IPS-NIHi11 (cell line): ENCODE results near the gene B3GNT5.

ENCODE experiments used
- DNase-seq: peaks from one replicate; pipeline ENCODE4 v3.0.0; 2012; ENCODE audit warnings: mixed read lengths, low spot score

Gene B3GNT5, protein sequence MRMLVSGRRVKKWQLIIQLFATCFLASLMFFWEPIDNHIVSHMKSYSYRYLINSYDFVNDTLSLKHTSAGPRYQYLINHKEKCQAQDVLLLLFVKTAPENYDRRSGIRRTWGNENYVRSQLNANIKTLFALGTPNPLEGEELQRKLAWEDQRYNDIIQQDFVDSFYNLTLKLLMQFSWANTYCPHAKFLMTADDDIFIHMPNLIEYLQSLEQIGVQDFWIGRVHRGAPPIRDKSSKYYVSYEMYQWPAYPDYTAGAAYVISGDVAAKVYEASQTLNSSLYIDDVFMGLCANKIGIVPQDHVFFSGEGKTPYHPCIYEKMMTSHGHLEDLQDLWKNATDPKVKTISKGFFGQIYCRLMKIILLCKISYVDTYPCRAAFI

DNA sequence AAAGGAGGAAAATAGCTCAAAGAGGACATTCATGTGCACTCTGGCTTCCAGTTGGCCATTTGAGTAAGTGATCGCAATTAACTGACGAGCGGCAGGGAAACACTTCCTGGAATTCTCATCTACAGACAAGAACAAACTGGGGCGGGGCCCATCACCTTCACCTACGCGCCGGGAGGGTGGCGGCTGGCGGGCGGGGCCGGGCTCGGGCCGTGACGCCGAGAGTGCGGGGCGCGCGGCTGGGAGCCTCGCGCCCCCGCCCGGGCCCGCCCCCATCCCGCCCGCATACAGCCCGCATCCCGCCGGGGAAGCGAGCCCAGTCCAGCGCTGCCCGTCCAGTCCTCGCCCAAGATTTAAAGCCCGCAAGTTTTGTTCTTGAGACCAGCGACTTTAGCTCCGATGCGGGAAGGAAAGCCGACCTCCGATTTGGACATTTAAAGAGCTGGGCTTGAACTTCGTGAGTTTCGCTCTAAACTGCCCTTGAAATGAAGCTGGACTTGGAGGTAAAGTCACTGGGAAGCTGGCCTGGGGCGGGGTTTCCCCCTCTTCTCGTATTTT, at the start of gene B3GNT5:
Gene B3GNT5, plus strand, starts transcription at position 281 of the 555 bp plus-strand sequence. CDS start 16,546 bp downstream, outside the sequence.
- peak; percentile 57 for DNase-seq

DNA sequence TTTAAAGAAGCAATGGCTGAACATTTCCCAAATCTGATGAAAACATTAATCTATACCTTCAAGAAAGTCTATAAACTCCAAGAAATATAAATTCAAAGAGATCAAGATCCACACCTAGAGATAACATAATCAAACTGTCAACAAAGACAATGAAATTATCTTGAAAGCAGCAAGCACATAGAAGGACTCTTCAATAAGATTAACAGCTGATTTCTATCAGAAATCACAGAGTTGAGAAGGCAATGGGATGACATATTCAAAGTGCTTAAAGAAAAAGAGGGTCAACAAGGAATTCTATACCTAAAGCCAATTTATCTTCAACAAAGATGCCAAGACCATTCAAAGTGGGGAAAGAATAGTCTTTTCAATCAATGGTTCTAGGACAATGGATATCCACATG, 49.4 kb upstream of the B3GNT5 start:
- no peak for DNase-seq

DNA sequence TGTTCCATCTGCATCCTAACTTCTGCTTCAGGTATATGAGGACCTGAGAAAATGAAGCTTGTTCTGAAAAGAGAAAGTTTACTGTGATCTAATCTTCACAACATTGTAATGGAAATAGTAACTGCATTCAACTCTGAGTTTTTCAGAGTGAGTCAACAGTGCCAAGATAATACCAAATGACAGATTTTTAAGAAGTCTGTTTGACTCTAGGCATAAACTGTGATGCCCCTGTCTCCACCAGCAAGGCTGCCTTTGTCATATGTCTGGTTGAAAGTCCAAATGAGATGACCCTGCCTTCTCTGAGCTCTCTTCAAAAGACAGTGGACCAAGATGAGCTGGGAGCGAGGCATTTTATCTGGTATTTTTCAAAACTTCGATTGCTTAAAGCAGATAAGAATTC, 44.8 kb upstream of the B3GNT5 start:
- DNase-seq = no peak

DNA sequence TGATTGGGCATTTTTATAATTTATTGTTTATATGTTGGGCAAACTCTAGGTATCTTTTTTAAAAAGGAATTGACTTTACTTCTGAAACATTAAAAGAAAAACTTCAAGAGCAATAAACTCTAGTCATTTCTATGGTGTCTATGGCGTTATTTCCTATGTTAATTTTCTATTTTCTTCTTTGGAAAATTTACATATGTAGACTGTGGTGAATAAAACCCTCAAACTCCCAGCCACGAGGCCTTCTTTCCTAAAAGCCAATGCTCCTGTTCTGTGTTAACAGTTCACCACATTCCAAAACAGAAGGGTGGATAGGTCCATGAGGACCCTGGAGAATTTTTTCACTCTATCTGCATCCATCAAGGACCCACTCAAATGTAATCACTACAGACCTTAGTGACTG, 44.3 kb upstream of the B3GNT5 start:
- no peak for DNase-seq

DNA sequence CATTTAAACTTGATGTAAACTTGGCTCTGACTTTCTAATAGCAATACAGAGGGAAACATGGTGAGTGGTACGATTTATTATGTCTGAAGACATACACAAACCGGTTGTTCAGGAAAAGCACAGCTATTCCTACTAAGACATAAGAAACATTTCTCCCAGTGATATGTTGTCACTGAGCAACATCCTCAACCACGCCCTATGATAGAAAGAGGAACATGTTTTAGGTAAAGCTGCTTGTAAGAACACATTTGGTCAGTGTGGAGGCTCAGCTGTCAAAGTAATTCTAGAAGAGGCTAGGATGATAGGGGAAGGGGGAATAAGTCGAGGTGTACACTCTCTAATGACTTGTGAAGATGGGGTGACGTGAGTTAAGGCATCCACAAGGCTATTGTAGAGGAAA, 42.7 kb upstream of the B3GNT5 start:
- no peak for DNase-seq

DNA sequence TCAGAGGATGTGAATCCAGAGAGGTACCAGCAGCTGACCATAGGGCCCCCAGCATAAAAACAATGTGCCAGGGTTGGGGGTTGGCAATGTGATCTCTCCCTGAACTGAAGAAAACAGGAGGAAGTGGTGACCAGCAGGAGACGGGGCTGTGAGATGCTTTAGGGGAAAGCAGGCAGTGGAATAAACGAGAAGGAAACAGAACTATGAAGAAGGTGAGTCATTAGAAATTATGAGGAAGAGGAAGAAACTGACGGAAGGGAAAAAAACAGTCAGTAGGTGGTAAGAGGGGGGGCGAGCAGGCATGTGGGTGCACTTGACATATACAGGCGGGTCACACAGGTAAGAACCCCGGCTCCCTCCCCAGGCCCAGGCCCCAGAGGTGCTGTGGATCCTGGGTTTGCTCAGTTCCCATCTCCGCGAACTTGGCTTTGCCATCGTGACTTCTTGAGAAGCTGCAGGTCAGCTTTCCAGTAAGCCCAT, 42.2 kb upstream of the B3GNT5 start:
- no peak for DNase-seq

DNA sequence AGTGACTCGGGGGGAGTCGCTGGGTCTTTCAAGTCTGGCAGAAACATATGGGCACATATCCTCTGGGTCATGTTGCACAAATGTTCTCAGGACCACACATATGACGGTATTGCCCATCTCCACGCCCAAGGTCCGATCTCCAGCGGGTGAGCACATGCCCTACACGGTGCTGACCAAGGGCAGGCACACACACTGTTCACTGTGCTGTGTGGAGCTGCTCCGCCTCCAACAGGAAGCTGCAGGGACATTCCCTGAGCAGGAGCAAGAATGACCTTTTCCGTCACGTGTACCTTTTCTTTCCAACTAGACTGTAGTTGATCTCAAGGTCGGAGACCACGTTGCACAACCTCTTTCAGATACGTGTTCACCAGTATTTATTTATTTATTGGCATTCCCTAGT, 41.7 kb upstream of the B3GNT5 start:
- no peak for DNase-seq

DNA sequence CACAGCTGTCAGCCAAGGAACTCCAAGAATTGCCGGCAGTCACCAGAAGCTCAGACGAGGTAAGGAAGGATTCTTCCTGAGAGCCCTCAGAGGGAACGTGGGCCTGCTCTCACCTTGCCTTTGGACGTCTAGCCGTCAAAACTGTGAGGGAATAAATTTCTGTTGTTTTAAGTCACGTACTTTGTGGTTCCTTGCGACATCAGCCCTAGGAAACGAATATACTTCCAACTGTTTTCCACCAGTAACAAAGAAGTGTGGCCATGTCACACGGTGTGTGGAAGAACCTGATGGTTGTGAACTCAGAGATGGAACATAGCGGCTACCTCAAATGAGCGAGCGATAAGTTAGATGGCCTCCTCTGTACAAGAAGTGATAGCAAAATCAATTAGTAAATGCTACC, 41.0 kb upstream of the B3GNT5 start:
- no peak for DNase-seq

DNA sequence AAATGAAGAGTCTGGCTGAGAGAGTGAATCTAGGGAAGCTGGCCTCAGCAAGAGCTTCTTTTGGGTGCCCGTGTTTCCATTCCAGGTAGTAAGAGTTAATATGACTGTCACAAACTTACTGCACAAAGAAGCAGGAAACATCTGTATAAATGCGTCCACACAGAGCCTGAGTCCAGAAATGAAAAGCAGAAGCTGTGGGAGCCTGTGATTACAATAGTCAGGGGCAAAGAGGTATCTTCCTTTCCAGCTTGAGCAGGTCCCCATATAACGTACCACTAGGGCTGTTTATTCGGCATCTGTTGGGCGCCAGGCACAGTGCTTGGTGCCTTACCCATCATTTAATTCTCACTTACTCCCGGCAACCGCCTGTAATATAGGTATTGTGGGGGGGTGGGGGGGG, 40.5 kb upstream of the B3GNT5 start:
- no peak for DNase-seq

DNA sequence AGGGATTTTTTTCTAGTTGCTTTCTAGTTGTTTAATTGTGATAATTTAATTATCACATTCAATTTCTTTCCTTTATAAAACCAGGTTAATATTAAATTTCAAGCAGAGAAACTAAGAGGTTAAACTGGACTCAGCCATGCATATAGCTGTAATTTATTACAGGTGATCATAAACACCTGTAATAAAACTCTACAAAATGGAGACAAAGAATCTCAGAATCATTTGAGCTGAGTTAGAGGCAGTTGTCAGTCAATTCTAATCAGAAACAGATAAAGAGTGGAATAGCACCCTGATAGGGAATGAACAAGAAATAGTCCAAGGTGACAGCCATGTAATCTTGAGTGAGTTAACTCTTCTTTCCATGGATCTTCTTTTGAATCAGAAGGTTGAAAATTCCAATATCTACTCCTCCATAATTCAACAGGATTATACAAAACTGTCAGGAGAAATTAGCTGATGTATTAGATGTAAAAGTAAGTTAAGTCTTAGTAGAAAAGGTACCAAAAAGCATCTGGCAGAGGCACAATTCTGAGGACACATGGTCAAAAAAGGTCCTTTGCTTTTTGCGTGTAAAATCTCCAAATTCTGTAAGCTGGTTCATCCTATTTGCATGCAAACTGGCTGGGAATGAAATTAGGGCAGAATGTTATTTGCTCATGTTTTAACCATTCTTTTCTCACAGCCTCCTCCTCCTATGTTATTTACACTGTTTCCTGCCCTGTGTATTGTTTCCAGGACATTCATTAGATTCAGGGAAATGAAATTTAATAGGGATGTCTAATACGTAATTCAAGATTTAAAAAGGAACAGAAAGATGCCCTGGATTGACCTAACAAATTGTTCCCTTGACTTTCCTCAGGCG, 39.4 kb upstream of the B3GNT5 start:
- DNase-seq = no peak

DNA sequence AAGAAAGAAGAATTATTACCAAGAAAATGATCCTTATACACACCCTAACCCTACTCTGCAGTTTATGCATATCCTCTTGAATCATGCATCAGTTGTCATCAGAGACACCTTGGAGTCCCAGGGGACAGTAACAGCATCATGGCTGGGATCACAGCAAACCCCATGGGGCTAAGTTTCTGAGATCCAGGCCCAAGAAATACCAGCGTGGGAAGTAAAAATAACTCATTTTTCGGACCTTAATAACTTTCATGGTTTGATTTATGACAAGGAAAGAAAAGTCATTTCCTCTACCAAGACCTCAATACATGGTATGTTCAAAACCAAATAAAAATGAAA, 38.8 kb upstream of the B3GNT5 start:
- DNase-seq = no peak

DNA sequence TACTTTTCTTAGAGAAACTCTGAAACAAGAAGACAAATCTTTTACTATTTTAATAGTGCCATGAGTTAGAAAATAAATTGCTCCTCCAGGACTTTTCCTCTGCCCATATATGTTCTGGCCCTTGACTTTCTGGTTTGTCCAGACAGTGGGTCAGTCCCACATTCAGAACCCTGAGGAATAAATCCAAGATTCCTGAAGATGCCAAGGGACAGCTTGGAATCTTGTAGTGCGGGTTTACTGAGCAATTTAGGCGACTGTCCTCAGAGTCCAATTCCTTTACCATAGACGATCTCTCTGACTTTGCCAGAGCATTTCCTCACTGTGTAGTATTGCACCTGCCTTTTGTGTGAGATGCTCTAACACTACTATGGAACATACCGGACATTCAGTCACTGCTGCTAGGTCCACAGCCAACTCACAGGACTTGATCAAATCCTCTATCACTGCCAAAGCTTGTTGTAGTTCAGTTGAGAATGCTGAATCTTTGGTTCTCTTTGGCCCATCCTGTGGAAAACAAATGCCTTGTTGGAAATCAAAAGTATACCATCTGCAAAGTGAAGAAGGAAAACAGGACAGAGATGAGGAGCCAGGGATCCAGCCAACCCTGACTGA, 37.4 kb upstream of the B3GNT5 start:
- no peak for DNase-seq

DNA sequence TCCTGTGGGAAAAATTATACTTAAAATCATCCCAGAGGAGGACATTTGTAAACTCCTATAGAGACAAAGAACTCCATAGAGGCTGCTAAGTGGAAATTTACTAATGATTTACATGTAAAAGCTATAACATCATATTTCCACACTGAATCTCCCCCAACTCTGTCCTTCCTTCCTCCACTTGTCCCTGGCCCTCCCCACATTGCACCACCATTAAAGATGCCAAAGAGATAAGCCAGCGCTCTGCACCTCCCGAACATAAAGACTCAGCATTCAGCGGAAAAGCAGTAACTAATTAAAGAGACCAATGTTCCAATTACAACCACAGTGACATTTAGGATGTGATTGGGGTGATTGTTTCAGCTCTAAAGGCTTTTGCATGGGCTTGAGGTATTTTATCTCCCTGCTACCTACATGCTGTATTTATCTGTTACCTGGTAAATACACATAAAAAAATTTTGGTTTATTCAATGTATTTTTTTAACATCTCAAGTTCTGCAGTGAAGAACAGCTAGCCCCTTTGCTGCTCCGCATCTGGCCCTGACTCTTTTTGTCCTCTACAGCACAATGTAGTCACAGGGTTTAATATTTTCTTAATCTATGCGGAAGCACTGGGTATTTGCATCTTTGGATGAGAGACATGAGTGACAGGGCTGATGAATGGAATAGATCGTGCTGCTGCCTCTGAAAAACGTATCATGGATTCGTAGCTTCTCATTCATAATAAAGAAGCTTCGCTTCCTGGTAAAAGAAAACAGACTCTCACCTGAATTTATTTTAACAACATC, 35.3 kb upstream of the B3GNT5 start:
- no peak for DNase-seq

DNA sequence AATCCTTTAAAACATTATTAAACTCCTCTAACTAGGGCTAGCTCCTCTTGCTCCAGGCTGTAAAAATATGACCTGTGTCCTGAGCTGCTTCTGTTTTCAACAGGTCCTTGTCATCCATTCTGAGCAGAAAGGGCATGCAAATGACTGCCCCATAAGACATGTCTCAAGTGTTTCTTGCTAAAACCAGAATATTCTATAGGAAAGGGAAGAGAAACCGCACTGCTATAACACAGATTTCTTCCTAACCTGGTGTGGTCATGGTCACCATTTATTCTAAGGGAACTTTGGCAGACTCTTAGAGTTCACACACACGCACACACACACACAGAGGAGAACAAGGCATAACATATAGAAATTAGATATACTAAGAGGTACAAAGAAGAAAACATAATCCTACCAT, 34.2 kb upstream of the B3GNT5 start:
- no peak for DNase-seq

DNA sequence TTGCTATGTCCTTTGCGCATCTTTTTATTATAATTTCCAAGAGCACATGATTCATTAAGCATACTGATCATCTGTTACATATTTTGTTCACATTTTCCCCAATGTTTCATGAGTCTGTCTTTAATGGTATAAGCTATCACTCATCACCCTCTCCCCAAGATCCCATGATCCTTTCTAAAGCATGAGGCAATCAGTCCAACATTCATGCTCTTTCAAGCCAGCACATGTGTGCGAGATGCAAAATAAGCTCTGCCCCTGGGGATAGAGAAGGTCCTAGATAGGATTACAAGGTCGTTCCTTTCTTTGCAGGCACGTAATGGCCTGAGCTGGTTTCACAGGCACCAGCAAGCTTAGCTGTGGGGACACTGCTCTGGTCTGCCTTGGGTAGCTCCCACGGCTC, 32.2 kb upstream of the B3GNT5 start:
- no peak for DNase-seq

DNA sequence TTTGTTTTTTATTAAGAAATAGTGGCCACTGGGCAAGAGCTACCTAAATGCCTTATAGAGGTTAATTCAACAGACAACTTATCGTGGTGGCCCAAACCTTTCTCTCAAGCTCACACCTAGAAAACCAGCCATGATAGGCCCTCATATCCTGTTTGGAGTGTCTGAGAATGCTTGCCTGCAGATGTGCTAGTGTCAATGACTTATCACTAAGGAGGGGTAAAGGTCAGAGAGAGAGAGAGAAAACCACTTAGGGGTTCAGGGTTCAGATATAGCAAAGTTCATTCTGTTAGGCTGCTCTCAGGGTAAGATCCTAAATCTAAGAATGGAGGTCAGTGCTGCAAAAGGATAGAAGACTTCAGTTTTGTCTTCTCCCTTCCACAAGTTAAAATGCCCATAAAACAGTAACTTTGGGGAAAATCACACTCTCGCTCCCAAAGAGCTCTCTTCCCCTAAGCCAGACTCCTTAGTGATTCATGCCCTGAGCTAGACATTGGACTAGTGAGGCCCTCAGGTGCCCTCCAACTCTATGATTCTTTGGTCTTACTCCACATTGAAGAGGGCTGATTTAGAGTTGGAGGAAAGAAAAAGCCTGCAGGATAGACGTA, 30.3 kb upstream of the B3GNT5 start:
- DNase-seq = no peak

DNA sequence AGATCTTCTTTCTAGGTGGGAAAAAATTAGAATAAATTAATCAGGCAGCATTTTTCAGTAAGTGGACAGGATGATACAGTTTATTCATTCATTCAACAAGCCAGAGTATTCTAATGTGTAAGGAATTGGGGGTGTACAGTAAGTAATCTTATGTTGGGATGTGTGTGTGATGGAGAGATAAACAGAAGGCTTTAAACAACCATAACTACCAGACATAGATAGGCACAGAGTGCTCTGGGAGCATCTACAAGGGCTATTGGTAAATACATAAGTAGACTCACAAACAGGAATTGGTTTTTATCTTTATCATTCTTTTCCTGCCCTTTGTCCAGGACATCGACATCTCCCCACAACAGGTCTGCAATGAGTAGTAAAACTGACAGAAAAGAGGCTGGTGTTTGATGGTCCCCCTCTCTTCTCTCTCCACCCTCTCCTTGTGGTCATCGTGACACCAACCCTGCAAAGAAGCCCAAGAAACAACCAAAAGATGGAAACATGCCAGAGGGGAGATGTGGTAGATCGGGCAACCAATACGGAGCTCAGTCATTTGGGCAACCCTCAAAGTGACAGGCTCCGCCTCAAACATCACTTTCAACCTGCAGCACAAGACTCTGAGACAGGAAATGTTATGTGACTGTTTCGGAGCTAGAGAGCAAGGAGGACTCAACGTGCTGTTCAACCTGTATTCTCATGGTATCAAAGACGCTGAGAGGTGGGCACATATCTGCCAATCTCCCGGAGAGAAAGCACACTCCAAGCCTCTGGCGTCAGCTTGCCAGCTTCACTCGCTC, 28.7 kb upstream of the B3GNT5 start:
- DNase-seq = no peak

DNA sequence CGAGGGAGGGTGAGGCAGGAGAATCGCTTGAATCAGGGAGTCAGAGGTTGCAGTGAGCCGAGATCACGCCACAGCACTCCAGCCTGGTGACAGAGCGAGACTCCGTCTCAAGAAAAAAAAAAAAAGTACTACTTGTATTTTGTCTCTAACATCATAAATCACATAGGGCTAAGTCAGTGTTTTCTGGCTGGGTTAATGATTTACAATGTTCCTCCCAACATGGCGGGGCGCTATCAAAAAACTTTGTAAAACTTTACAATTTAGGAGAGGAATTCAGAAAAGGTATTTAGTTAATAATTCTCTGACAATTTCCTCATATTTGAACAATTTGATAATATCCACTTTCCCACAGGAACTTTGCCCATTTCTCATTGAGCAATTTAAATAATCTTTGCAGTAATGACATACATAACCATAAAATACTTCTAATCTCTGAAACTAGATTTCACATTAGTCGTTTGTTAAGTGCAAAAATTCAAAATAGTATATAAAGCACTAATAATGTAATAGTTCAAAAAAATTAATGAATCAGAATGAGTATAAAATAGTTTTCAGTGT, 26.6 kb upstream of the B3GNT5 start:
- no peak for DNase-seq

DNA sequence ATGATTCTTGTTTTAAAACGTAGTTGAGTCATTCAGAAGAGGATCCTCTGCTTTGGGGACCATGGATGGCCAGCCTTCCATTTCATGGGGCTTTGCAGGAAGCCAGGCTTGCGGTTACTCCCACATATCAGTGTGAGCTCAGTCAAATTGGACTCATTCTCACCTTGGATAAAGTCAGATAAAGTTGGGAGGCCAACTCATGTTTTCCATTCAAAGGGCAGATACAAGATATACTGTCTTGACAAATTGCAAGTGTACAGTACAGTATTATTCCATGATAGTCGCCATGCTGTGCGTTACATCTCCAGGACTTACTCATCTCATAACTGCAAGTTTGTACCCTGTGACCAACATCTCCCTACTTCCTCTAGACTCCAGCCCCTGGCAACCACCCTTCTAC, 25.5 kb upstream of the B3GNT5 start:
- no peak for DNase-seq

DNA sequence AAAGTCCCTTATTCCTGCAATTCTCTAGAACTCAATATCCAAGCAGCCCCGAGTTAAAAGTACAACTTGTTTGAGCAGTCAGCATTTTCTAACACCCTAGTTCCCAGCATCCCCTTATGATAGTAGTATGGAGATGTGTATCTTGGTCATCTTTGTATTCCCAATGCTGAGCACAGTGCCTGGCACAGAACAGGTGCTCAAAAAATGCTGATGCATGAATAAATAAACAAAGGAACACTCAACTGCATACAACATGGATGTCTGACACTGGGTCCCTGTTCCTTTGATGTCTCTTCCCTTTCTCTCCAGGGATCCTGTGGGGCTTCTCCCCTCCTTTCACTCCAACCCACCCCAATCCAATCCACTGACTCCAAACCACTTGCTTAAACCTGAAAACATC, 23.9 kb upstream of the B3GNT5 start:
- no peak for DNase-seq
